Progenitor cell of endocrine pancreas (in vitro differentiated cells): Measurements from ENCODE around the gene LDLRAD4. TPM values are rescaled to one million over a fixed set of nuclear protein-coding genes. Genes with fewer than 3 reads are reported as not detected.

Experiments used
- DNase-seq: peaks from one replicate; pipeline ENCODE4 v3.0.0; 2021; ENCODE audit warnings: low spot score; ENCODE audit not compliant: unreplicated experiment
- H3K27ac Mint-ChIP-seq: 2 replicates; pipeline ENCODE4 v1.8.0; 2021; ENCODE audit warnings: mild to moderate bottlenecking, moderate library complexity, mixed read lengths
- H3K27me3 Mint-ChIP-seq: 2 replicates; pipeline ENCODE4 v1.8.0; 2021; ENCODE audit warnings: mixed read lengths
- H3K36me3 Mint-ChIP-seq: 2 replicates; pipeline ENCODE4 v1.8.0; 2022; ENCODE audit warnings: mixed read lengths; ENCODE audit not compliant: insufficient read depth
- H3K4me1 Mint-ChIP-seq: 2 replicates; pipeline ENCODE4 v1.8.0; 2021; ENCODE audit warnings: low read depth, mixed read lengths
- H3K4me3 Mint-ChIP-seq: 2 replicates; pipeline ENCODE4 v1.8.0; 2021; ENCODE audit warnings: low read depth, mild to moderate bottlenecking, moderate library complexity, mixed read lengths
- H3K9me3 Mint-ChIP-seq: 2 replicates; pipeline ENCODE4 v1.8.0; 2021; ENCODE audit warnings: low read depth, mixed read lengths
- CTCF ChIP-seq: fragments of 200-600 bp; sonication (generic); IDR thresholded peaks from one replicate; pipeline ENCODE4 v1.5.0; 2021; ENCODE audit warnings: antibody characterized with exemption, mild to moderate bottlenecking; ENCODE audit not compliant: unreplicated experiment
- total RNA-seq: library from RNA; stranded (reverse); gene quantifications from 2 replicates; pipeline ENCODE4 v1.2.1, GENCODE V29; 2021

LDLRAD4 gene
- total RNA-seq, 1 donor from 2014 or later, result 3.8 TPM

- Mint-ChIP-seq H3K27ac (no peak overlapping the region), H3K27me3 (peaks cover 19% of the 10 kb centered on the region), H3K4me1 (no peaks in the 10 kb centered on the region), H3K4me3 (no peak overlapping the region), H3K36me3 (no peaks in the 10 kb centered on the region), H3K9me3 (no peaks in the 10 kb centered on the region)
- no peak for DNase-seq
- no peak for TF ChIP-seq CTCF
Observed at GRCh38 chr18:13366131-13366530, 147.6 kb downstream of the LDLRAD4 start.

- H3K4me1 Mint-ChIP-seq, result no peaks in the 10 kb centered on the region
- H3K27me3 Mint-ChIP-seq, result peaks cover 19% of the 10 kb centered on the region
- H3K9me3 Mint-ChIP-seq, result no peaks in the 10 kb centered on the region
- H3K4me3 Mint-ChIP-seq, result no peak overlapping the region
- H3K36me3 Mint-ChIP-seq, result no peaks in the 10 kb centered on the region
- TF ChIP-seq CTCF, result no peak
- no peak overlapping the region for H3K27ac Mint-ChIP-seq
- no peak for DNase-seq
Observed at GRCh38 chr18:13366541-13366940, 148.0 kb downstream of the LDLRAD4 start.

GRCh38 chr18:13366962-13367892 is 148.7 kb downstream of the LDLRAD4 start:
- Mint-ChIP-seq H3K36me3 (no peaks in the 10 kb centered on the region), H3K27me3 (peaks cover 19% of the 10 kb centered on the region), H3K4me3 (no peak overlapping the region), H3K9me3 (no peaks in the 10 kb centered on the region), H3K4me1 (no peaks in the 10 kb centered on the region), H3K27ac (no peak overlapping the region)
- no peak for TF ChIP-seq CTCF
- no peak for DNase-seq

GRCh38 chr18:13368080-13368813 is 149.7 kb downstream of the LDLRAD4 start:
- Mint-ChIP-seq H3K4me3 (no peak overlapping the region), H3K4me1 (no peaks in the 10 kb centered on the region), H3K27ac (no peak overlapping the region), H3K27me3 (peaks cover 19% of the 10 kb centered on the region), H3K36me3 (no peaks in the 10 kb centered on the region), H3K9me3 (no peaks in the 10 kb centered on the region)
- no peak for TF ChIP-seq CTCF
- no peak for DNase-seq

- no peak for TF ChIP-seq CTCF
- Mint-ChIP-seq H3K36me3 (no peaks in the 10 kb centered on the region), H3K9me3 (no peaks in the 10 kb centered on the region), H3K4me1 (no peaks in the 10 kb centered on the region), H3K27me3 (peaks cover 19% of the 10 kb centered on the region), H3K27ac (no peak overlapping the region), H3K4me3 (no peak overlapping the region)
- DNase-seq, result no peak
Observed at GRCh38 chr18:13369353-13369752, 150.8 kb downstream of the LDLRAD4 start.
